Measurements from ENCODE around the gene DDX53.

DNA sequence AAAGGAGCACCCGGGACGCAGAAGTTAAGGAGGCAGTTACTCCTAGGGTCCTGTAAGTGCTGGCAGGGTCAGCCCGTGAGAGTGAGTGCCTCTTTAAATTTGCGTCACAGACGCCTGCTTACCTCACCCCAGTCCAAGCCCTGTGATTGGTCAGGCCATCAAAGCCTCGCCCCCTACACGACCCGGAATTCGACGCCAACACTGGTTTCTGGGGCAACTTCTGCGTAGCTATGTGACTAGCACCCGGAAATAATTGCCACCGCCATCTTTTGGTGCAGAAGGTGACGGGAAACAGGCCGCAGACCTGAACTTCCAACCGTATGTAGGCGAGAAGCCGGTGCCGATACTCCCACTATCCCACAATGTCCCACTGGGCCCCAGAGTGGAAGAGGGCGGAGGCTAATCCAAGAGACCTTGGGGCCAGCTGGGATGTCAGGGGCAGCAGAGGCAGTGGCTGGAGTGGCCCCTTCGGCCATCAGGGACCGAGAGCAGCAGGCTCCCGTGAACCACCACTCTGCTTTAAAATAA, at the start of gene DDX53:
- TF ChIP-seq, protein P1, sequence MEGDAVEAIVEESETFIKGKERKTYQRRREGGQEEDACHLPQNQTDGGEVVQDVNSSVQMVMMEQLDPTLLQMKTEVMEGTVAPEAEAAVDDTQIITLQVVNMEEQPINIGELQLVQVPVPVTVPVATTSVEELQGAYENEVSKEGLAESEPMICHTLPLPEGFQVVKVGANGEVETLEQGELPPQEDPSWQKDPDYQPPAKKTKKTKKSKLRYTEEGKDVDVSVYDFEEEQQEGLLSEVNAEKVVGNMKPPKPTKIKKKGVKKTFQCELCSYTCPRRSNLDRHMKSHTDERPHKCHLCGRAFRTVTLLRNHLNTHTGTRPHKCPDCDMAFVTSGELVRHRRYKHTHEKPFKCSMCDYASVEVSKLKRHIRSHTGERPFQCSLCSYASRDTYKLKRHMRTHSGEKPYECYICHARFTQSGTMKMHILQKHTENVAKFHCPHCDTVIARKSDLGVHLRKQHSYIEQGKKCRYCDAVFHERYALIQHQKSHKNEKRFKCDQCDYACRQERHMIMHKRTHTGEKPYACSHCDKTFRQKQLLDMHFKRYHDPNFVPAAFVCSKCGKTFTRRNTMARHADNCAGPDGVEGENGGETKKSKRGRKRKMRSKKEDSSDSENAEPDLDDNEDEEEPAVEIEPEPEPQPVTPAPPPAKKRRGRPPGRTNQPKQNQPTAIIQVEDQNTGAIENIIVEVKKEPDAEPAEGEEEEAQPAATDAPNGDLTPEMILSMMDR (IDR thresholded peaks at IDR 0.05; ENCODE audit: borderline replicate concordance, extremely low read depth, low read length, poor library complexity, severe bottlenecking): no peak
- no peak for TF ChIP-seq EZH2 (IDR thresholded peaks at IDR 0.05; ENCODE audit: borderline replicate concordance, low read depth, low read length, severe bottlenecking)
